RWPE1 (cell line): ENCODE data around the gene RAI2.
A peak's percentile ranks its signal among the peaks of the same experiment; 100 is the strongest.
"Not testable (repeated sequence)": the region's sequence is repeated elsewhere in the genome, so short reads cannot be mapped to it uniquely, and the experiment has no call there.

Experiments
- CTCF ChIA-PET: fragments of 350-600 bp; sonication (Branson Sonifier 250); formaldehyde crosslinking; extraction: SDS; loops from one replicate; lab custom pipeline; 2021; lab: Yijun Ruan, JAX
- POLR2A ChIA-PET: fragments of 400-600 bp; formaldehyde crosslinking; extraction: SDS; loops from one replicate; lab custom pipeline; 2020; ENCODE audit warnings: antibody characterized with exemption; ENCODE audit not compliant: low non-redundant PET; lab: Yijun Ruan, JAX
- DNase-seq: peaks from one replicate; pipeline ENCODE4 v3.0.0; 2012; ENCODE audit warnings: low spot score
- H3K27ac ChIP-seq: fragments of 450-650 bp; 2 replicates; pipeline ENCODE4 v1.5.1; 2017
- CTCF ChIP-seq: fragments of 450-650 bp; conservative IDR thresholded peaks from 2 replicates; pipeline ENCODE4 v1.5.1; 2017; ENCODE audit warnings: low read depth, mild to moderate bottlenecking

RAI2 gene

GRCh38 chrX:17787557-17787956 lies 73.5 kb downstream of the RAI2 start:
- TF ChIP-seq CTCF = no peak
- no peak for DNase-seq
- ChIA-PET POLR2A (no interaction called here), CTCF (interaction anchor here (0.6 to 1.5 kb wide), 3 partner anchors 27 to 499 kb away, joined by 3 to 4 read pairs (median 3); no protein-coding TSS in a partner anchor)
- peak overlapping the region; percentile 78 for H3K27ac ChIP-seq

- H3K27ac ChIP-seq = peak overlapping the region; percentile 78
- CTCF ChIA-PET, DNase-seq, POLR2A ChIA-PET: not testable (repeated sequence)
These were observed 74.3 kb downstream of the RAI2 start for GRCh38 chrX:17786554-17787347.

GRCh38 chrX:17779434-17779833 lies 81.7 kb downstream of the RAI2 start:
- no peak for DNase-seq
- H3K27ac ChIP-seq = no peak overlapping the region
- no peak for TF ChIP-seq CTCF
- CTCF ChIA-PET = no interaction called here
- POLR2A ChIA-PET = no interaction called here

- TF ChIP-seq CTCF = no peak
- CTCF ChIA-PET = no interaction called here
- DNase-seq = no peak
- H3K27ac ChIP-seq = no peak overlapping the region
- POLR2A ChIA-PET = no interaction called here
These were observed 82.1 kb downstream of the RAI2 start for GRCh38 chrX:17778997-17779396.

GRCh38 chrX:17774053-17774452 lies 87.0 kb downstream of the RAI2 start:
- ChIA-PET POLR2A (no interaction called here), CTCF (no interaction called here)
- DNase-seq = no peak
- TF ChIP-seq CTCF = no peak
- H3K27ac ChIP-seq = no peak overlapping the region

- CTCF ChIA-PET = no interaction called here
These were observed 87.7 kb downstream of the RAI2 start for GRCh38 chrX:17773221-17773876.

More at GRCh38 chrX:17773221-17773876, 87.7 kb downstream of the RAI2 start:
- H3K27ac ChIP-seq = no peak overlapping the region
- TF ChIP-seq CTCF = no peak
- POLR2A ChIA-PET = no interaction called here
- DNase-seq = no peak
